ENCODE results near the gene EXD2.
A peak's percentile ranks its signal among the peaks of the same experiment; 100 is the strongest.
"Not testable (repeated sequence)": the region's sequence is repeated elsewhere in the genome, so short reads cannot be mapped to it uniquely, and the experiment has no call there.

EXD2 gene

DNA sequence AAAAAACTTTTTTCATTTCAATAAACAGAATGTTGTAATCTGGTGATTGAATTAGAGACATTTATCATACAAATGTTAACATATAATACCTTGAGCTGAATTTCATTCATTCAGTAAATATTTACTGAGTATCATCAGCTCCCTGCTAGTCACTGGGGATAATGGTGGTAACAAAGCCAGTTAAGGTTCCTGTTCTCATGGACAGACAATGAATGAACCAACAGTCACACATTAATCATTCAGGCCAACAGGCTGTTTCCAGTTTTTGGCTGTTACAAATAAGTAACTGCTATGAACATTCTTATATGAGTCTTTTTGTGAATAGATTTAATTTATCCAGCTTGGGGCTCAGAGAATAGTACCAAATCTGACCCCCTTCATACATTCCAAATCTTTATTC is 13.5 kb downstream of the EXD2 start:
- no peak for DNase-seq

DNA sequence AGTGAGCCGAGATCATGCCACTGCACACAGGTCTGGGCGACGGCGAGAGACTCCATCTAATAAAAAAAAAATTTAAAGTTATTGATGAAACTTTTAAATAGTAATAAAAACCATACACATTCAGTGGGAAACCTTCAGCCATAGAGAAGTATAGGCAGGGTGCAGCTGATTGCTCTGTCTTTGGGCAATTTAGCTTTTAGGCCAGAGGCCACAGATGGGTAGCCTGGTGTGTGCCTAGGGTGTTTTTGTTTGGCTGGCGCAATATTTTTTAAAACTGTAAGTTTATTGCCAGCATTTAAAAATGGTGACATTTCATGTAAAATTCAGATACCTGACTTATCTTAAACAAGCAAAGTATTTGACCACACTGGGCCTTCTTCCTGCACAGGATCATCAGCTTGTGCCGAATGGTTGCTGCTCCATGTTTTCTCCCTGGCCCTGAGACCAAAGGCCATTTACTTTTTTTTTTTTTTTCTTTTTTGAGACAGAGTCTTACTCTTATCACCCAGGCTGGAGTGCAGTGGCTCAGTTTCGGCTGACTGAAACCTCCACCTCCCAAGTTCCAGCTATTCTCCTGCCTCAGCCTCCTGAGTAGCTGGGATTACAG is 16.2 kb downstream of the EXD2 start:
- DNase-seq, result no peak

DNA sequence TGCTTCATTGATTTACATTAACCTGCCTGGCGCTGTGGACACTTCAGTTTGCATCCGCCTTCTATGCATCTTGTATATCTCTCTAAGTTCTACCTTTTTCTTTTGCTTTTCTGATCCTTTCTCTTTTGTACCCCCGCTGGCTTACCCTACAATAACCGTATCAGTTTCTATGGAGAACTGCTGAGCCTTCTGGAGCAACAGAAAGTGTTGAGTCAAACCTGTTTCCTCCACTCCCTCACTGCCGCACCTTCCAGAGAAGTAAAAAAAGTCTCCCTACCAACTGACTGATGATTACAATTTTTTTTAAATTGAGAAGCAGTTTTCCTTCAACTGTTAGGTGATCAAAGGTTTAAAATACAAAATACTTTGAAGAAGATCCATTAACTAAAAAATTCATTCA is 17.4 kb downstream of the EXD2 start:
- no peak for DNase-seq

DNA sequence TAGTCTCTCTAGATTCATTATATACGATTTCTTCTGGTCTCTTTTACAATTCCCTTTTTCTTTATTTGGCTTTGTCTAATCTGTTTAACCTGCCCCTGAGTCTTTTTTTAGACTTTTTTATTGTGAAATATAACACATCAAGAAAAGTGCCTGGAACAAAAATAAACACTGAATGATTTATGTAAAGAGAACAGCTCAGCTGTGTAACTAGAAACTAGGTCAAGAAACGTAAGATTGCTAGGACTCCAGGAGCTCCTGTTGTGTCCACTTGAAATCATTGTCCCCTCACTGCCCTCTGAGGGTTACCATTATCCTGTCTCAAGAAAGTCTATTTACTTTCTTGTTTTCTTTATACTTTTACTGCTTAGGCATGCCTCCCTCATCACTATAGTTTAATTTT is 23.1 kb downstream of the EXD2 start:
- no peak for DNase-seq

DNA sequence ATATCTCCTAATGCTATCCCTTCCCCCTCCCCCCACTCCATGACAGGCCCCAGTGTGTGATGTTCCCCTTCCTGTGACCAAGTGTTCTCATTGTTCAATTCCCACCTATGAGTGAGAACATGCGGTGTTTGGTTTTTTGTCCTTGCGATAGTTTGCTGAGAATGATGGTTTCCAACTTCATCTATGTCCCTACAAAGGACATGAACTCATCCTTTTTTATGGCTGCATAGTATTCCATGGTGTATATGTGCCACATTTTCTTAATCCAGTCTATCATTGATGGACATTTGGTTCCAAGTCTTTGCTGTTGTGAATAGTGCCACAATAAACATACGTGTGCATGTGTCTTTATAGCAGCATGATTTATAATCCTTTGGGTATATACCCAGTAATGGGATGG is 26.4 kb downstream of the EXD2 start:
- not testable (repeated sequence) for DNase-seq

DNA sequence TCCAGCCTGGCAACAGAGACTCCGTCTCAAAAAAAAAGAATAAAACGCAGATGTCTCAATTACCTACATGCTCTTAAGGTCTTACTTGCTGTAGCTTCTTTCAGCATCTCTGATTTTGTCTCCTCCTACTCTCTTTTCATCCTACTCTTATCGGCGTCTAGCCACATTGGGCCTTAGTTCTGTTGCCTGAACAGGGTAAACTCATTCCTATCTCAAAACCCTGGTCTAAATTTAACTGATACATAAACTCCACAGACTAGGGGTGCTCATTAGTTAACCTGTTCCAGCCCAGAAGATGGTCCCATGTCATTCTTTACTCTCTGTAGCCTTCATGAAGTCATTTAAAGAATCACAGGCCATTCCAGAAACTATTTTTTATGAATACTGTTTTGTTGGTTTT is 33.6 kb downstream of the EXD2 start:
- no peak for DNase-seq

DNA sequence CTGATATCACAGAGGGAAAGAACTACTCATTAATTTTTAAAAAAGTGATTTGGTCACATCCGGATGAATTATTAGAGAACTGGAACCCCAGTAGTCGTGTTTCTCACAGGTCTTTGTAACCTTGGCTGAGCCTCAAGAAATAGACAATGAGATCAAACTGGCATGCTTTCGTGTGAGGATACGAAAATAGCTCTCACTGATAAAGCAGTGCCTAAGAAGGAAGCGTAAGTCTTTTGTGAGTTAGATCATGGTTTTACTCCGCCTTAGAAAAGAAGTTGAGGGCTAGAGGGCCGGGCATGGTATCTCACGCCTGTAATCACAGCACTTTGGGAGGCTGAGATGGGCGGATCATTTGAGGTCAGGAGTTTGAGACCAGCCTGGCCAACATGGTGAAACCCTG is 34.9 kb downstream of the EXD2 start:
- no peak for DNase-seq

DNA sequence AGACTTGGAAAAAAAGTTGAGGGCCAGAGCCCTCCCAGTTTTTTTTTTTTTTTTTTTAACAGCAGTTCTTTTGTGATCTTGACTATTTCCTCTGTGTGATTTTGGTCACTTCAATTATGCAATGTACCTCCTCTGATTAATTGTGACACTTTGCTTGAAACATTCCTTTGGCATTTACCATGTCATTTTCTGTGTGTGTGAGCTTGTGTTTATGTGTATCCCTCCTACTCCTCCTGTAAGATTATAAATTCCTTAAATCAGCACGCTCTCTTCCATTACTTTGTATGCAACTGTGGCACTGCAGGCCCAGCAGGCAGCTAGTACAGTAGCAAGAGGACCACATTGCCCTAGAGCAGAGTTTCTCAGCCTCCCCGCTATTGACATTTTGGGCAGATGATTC is 35.4 kb downstream of the EXD2 start:
- DNase-seq, result no peak

DNA sequence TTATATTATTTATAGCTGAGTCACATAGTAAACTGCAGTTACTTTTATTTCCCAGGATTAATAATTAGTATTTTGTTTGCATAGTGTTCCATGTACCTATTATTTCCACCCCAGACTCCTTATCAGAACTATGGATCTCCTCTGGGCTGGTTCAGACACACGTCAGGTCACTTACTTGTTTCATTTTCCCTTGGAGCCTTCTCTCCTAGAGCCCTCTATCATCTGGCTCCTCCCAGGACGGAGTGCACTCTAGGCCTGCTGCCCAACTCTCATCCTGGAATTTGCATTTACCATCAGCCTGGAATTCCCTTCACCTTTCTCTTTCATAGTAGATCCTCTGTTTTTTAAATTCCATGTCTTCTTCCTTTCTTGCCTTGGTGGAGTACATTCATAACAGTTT is 40.2 kb downstream of the EXD2 start:
- no peak for DNase-seq

DNA sequence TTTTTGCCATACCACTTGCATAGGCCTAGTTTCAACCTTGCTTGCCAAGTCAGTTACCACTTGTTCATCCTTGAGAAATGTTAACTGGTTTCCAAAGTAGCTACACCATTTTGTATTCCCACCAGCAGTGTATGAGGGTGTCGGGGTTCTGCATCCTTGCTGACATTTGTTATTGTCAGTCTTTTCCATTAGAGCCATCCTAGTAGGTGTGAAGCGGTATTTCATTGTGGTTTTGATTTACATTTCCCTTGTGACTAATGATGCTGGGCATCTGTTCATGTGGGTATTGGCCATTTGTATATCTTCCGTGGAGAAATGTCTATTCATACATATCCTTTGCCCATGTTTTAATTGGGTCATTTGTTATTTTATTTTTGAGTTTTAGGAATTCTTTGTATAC is 41.1 kb downstream of the EXD2 start:
- DNase-seq, result no peak

DNA sequence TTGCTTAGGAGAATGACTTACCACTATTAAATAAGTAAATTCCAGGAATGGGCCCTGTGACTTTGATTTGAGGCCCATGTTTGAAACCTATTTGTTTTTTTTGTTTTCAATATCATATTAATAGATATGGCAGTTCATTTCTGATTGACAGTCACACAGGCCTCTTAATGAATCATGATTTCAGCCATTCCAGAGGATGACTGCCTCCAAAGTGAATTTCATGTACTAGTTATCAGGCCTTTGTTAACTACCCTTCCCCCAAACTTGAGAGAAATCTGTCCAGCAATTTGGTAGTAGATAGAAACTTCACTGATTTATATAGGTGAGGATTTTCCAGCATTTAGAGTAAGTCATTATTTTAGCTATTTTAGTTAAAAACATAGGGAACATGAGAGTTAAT is 42.8 kb downstream of the EXD2 start:
- no peak for DNase-seq

DNA sequence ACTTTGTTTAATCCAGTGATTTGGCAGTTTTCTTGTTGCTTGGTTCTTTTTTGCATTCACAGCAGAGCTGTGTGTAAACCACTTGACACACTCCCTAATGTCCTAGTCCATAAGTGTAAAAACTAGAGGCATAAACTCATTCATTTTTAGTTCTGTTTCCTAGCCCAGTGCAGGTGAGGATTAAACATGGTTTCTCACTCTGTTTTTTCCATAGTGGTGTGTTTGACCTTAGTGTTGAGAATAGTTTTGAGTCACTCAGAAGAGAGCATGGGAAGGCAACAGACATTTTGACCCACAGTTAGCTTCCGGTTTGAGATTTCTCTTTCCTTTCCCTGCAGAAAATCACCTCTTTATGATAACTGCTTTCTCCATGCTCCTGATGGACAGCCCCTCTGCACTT is 44.4 kb downstream of the EXD2 start:
- no peak for DNase-seq

DNA sequence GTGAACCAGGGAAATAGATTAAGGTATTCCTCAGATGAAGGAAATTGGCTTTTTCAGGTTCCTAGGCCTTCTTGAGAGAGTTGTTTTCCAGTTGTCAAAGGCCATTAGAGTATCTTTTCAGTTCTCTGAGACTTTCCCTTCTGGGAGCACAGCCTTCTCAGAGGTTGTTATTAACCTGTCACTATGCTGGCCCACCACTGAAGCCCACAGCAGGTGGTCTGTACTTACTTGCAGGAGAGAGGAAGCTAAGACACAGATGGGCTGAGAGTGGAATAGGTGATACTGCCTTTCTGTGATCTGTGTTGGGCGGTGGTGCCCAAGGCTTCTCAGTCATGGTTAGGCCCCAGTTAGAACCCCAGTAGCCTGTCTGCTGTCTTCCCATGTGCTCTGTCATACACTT is 45.8 kb downstream of the EXD2 start:
- no peak for DNase-seq

DNA sequence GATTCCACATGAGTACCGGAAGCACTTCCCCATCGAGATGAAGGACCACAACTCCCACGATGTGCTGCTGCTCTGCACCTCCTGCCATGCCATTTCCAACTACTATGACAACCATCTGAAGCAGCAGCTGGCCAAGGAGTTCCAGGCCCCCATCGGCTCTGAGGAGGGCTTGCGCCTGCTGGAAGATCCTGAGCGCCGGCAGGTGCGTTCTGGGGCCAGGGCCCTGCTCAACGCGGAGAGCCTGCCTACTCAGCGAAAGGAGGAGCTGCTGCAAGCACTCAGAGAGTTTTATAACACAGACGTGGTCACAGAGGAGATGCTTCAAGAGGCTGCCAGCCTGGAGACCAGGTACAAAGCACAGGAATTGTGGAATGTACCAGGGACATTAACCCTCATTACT is 46.3 kb downstream of the EXD2 start:
- no peak for DNase-seq

DNA sequence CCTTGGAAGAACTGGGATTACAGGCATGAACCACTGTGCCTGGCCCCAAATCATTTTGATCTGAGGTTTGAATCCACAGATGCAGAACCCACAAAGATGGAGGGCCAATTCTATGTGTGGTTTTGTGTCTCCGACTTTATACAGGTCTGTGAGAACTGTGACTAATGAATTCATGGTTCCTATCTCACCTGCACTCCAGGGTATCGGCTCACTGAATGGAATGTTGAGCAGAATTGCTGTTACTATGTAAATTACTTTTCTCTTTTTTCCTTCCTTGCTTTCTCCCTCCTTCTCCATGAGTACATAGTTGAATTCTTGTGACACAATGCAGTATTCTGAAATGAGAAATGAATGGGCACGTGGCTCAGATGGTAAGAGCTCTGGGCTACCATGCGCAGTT is 47.6 kb downstream of the EXD2 start:
- DNase-seq, result no peak

DNA sequence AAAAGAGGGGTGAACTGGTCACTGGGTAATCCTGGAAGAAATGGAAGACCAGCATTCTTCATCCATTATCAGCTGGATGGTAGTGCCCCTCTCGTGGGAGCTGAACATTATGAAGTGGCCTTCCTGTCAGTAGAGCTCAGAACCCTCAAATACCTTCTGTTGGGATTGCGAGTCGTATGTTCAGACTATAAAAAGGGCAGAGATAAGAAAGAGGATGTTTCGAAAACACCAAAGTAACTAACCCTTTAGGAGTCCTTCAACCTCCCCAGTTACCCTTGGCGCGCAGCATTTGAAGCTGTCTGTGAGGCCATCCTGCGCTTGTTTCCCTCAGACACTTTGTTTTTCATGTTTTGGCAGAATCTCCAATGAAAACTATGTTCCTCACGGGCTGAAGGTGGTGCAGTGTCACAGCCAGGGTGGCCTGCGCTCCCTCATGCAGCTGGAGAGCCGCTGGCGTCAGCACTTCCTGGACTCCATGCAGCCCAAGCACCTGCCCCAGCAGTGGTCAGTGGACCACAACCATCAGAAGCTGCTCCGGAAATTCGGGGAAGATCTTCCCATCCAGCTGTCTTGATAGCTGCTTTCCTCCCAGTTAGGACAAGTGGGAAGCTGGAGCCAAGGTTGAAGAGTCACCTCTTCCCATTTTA is 49.4 kb downstream of the EXD2 start:
- DNase-seq, result no peak

DNA sequence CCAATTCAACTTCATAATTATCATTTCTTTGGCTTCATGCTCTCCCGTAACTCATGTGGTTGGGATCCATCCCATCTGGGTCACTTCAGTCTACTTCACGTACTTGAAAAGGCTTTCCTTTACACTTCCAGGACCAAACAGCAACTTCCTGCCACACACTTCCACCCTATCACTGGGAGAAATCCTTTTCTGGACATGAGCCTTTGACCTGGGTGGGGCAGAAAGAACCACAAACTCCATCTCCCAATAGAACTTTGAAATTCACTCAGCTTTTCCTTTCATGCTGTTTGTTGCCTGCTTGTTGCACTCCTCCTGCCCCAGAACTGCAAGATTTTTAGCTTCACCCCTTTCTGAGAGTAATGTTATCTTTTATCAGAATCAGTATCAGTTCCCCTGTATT is 50.3 kb downstream of the EXD2 start:
- DNase-seq, result no peak

DNA sequence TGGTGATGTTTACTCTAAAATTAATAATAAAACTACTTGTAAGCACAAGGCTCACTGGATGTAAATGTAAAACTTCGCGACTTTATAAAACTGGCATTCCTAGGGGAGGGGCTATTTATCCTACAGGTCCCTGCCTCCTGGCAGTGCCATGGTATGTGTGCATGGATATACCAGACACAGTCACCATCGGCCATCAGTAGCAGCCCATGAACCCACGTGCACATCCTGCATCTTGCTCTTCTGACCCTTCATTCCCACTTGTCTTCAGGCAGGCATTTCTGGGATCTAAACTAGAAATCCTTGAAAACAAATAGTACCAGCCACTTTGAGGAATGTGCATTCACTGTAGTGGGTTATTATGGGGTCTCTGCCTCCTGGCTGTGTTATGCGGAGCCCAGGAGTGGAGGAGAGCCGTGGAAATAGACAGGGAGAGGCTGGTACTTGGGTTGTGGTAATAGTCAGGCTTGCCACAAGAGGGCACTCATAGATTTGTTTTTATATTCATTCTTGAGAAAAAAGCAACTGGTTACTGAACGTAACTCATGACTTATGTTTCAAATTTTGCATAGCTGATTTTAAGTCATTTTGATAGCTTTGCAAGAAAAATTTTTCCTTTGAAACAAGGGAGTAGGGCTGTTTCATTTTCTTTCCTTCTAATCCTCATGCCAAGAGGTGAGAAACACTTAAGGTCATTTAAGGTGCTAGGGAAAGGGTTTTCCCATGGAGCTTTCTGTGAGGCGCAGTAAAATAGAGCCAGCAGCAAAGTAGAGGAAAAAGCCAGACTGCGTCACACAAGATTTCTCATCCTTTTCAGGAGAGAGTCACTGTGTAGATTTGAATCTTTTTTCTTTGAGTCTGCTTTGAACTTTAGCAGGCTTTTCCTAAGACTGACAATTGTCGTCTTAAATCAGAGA is 51.3 kb downstream of the EXD2 start:
- peak; percentile 29 to 52 for DNase-seq

DNA sequence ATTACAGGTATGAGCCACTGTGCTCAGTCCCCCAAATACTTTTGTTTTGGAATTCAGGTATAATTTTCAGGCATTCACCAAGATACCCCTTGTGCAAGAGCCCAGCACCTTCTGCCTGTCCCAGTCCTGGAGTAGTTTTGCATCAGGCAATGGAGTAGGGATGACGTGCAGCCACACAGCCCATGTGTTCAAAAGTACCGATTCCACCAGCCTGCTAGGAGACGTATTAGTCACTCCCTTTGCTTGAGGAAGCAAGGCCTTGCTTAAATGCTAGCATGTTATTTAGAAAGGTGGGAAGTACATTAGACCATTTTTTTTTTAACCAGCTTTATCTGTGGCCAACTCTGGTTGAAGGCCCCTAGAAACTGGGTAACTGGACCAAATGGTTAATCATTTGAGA is 53.6 kb downstream of the EXD2 start:
- DNase-seq, result no peak

DNA sequence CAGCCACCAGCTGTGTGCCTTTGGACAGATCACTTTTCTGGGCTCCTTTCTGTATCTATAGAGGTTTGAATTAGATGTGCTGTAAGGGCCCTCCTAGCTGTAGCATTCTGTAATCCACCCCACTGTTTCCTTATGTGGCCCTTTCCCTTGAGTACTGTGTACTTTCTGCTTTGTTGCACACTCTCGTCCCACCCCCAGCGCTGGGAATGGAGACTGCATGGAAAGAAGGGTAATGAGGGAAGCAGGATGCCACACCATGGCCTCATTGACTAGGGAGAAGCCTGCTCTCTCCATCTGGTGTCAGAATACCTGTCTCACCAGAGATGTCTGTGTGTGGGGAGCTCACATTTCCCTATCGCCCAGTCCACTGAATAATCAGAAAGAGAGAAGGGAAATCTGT is 55.0 kb downstream of the EXD2 start:
- DNase-seq, result no peak

DNA sequence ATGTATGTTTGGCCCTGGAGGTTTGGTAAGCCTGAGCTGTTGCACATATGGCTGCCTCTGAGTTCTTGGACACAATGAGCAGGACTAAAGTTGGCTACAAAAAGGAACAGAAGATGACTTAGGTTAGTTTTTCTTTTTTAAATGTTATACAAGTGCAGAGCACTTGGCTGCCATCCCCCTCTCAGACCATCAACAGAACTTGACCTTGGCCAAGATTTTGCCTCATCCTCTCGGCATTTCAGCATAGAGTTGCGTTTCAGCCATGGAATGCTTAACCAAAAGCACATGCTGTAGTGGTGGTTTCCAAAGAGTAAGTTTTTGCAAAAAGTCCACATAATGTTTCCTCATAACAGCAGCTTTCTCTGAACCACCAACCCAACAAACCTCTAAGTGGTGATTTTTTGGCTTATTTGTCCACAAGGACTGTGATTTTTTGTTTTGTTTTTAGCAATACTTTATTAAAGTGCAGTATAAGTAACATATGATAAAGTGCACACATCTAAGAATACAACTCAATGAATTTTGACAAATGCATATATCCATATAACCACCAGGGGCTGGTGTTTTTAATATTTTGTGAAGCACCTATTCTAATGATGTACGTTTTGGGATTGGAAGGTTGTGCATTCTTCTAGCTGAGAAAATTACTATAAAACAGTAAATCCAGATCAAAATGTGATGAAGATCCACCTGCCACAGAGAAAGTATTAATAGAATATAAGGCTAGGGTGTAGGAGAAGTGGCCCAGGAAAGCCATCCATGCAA is 56.6 kb downstream of the EXD2 start:
- DNase-seq, result no peak

DNA sequence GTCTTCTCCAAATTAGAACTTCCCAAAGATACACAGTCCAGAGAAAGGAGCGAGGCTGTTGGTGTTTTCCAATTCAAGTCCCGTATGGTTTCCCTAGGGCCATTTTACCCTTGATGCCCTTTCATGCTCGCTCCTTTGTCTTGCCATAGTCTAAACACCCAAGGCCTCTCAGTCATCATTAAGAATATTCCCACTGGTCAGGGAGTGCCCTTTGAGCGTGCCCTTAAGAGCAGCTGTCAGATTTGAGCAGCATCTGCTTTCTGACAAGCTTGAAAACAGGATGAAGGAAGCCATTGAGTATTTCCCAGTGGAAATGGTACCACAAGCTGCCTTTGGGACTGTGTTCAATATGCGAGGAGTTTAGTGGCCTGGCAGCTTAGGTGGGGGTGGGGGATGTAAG is 58.3 kb downstream of the EXD2 start:
- no peak for DNase-seq

DNA sequence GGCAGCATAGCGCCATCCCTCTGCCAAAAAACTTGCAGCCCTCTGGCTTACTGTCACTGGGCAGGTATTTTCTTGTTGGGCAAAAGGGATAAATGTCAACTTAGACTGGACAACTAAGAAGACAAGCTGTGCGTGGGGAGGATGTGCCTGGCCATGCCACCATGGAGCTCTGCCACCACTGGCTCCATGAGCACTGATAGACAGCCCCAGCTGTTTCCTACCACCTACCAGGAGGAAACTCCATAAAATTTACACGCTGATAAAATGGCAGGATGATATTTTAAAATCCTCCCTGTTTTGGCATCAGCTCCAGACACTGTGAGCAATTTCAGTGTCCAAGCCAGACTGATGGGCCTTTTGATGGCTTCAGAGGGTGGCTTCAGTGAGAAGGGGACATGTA is 61.6 kb downstream of the EXD2 start:
- no peak for DNase-seq

DNA sequence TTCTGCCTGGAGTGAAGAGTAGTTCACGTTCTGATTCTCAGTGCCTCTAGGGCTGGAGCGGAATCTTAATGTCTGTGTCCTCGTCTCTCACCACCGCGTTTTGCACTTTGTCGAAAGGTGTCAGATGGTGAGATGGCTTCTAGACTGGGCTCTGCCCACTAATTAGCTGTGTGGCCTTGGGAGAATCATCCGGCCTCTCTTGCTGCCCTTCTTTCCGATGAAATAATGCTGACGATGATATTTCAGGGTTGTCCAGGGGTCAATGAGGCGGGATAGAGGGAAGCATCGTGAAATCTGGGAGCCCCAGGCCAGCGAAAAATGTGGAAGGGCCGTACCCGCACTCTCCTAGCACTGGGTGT is 67.8 kb downstream of the EXD2 start:
- DNase-seq, result no peak
